K562 (cell line): ENCODE data around the gene AGBL1. TPM values are rescaled to one million over a fixed set of nuclear protein-coding genes. Genes with fewer than 3 reads are reported as not detected.

Experiments
- ATAC-seq: fragments of 200-7000 bp; cut with Tn5 transposase; 3 replicates; pipeline ENCODE4 v1.9.1; 2020; ENCODE audit warnings: moderate library complexity
- BruUV-seq: library from RNA; stranded (reverse); fragments of 400-500 nt; replicated peaks from 2 replicates; lab custom pipeline; 2021; lab: Mats Ljungman, UMichigan
- CTCF ChIA-PET: fragments of 300-600 bp; formaldehyde crosslinking; extraction: SDS; loops from one replicate; lab custom pipeline; 2021; ENCODE audit warnings: low intra/inter-chr PET ratio; lab: Yijun Ruan, JAX
- POLR2A ChIA-PET: fragments of 300-600, 350-650 bp; sonication (Branson Sonifier 250); formaldehyde crosslinking; extraction: SDS; loops from one replicate; lab custom pipeline; 2021; ENCODE audit warnings: antibody characterized with exemption, inconsistent platforms; lab: Yijun Ruan, JAX
- DNase-seq, 4 experiments: peaks; one replicate each; pipeline versions ENCODE4 v3.0.0 to v3.0.0-alpha.2; 2011 to 2018; ENCODE audit warnings: low spot score in 3 of 4, mixed read lengths in 3 of 4; ENCODE audit errors: extremely low read depth in 1 of 4
- FAIRE-seq: peaks from 2 replicates; lab custom pipeline; 2011; peaks lifted over from hg19 to GRCh38; lab: Jason Lieb, UNC
- H2AFZ ChIP-seq: 2 replicates; pipeline ENCODE4 v1.6.0; 2011; ENCODE audit warnings: low read depth, low read length, control low read depth, inconsistent platforms
- H3K27ac ChIP-seq: fragments of 200-600 bp; 3 replicates; pipeline ENCODE4 v1.8.0; 2011; ENCODE audit warnings: low read depth, mild to moderate bottlenecking, control low read depth, inconsistent platforms, low read length, moderate library complexity, mixed read lengths; ENCODE audit errors: extremely low read depth
- H3K27me3 ChIP-seq, 2 experiments: fragments of 300-600 bp in 1 of 2; 2 replicates in 1 of 2; 3 replicates in 1 of 2; pipeline versions ENCODE4 v1.6.0 to v1.8.0; 2011; ENCODE audit warnings: inconsistent platforms in 2 of 2, low read length in 2 of 2, mild to moderate bottlenecking in 1 of 2, mixed read lengths in 1 of 2, moderate library complexity in 1 of 2; ENCODE audit not compliant: control insufficient read depth in 2 of 2, insufficient read depth in 2 of 2
- H3K36me3 ChIP-seq: fragments of 300-600 bp; 3 replicates; pipeline ENCODE4 v1.8.0; 2011; ENCODE audit warnings: mild to moderate bottlenecking, low read length, inconsistent platforms; ENCODE audit not compliant: control insufficient read depth, insufficient read depth
- H3K4me1 ChIP-seq, 2 experiments: fragments of 200-600 bp in 1 of 2; replicated peaks in 1 of 2; 2 replicates in 1 of 2; 3 replicates in 1 of 2; pipeline versions ENCODE4 v1.5.1 to v1.8.0; 2011; ENCODE audit warnings: inconsistent platforms in 2 of 2, low read length in 2 of 2, mild to moderate bottlenecking in 1 of 2, mixed read lengths in 1 of 2, moderate library complexity in 1 of 2; ENCODE audit not compliant: control insufficient read depth in 2 of 2, insufficient read depth in 2 of 2
- H3K4me2 ChIP-seq: 2 replicates; pipeline ENCODE4 v1.6.1; 2011; ENCODE audit warnings: low read length, control low read depth, inconsistent platforms, mixed read lengths; ENCODE audit not compliant: insufficient read depth
- H3K4me3 ChIP-seq: fragments of 200-600 bp; sonication (generic), shearing (Covaris generic); 2 replicates; pipeline ENCODE4 v1.5.1; 2016; ENCODE audit warnings: control low read depth, inconsistent platforms
- H3K79me2 ChIP-seq: fragments of 200-600 bp; 3 replicates; pipeline ENCODE4 v1.8.0; 2011; ENCODE audit warnings: low read length, inconsistent platforms; ENCODE audit not compliant: control insufficient read depth, insufficient read depth
- H3K9ac ChIP-seq, 2 experiments: 2 replicates each; pipeline versions ENCODE4 v1.6.0 to v1.6.1; 2011; ENCODE audit warnings: low read depth in 2 of 2, low read length in 2 of 2, control low read depth in 1 of 2, inconsistent platforms in 1 of 2, mild to moderate bottlenecking in 1 of 2, mixed read lengths in 1 of 2; ENCODE audit not compliant: insufficient read depth in 1 of 2
- H3K9me1 ChIP-seq: one replicate; pipeline ENCODE4 v1.6.0; 2011; ENCODE audit warnings: inconsistent platforms, mild to moderate bottlenecking, low read length, moderate library complexity; ENCODE audit not compliant: control insufficient read depth, insufficient read depth
- H3K9me3 ChIP-seq: replicated peaks from 2 replicates; pipeline ENCODE4 v1.5.1; 2011; ENCODE audit warnings: low read depth, low read length, inconsistent platforms; ENCODE audit not compliant: control insufficient read depth, insufficient read depth
- H4K20me1 ChIP-seq: replicated peaks from 2 replicates; pipeline ENCODE4 v1.6.1; 2011; ENCODE audit warnings: low read length, inconsistent platforms, mixed read lengths; ENCODE audit not compliant: control insufficient read depth, insufficient read depth
- BCL6 ChIP-seq: fragments of 250-450 bp; sonication (Bioruptor Pico); IDR thresholded peaks from 2 replicates; pipeline ENCODE4 v1.4.0; 2020
- ELF1 ChIP-seq: fragments of 200-800 bp; sonication (Bioruptor generic); IDR thresholded peaks from 2 replicates; pipeline ENCODE4 v1.6.1; 2016; ENCODE audit warnings: missing genetic modification characterization, missing compliant biosample characterization
- HMGXB4 ChIP-seq: sonication (generic); formaldehyde crosslinking; IDR thresholded peaks from 2 replicates; pipeline ENCODE4 v1.8.1; 2023; ENCODE audit warnings: mild to moderate bottlenecking, missing genetic modification reagents
- NBN ChIP-seq: fragments of 450-650 bp; IDR thresholded peaks from 2 replicates; pipeline ENCODE4 v1.6.1; 2016; ENCODE audit warnings: low read depth, mild to moderate bottlenecking
- RAD51 ChIP-seq: fragments of 450-650 bp; IDR thresholded peaks from 2 replicates; pipeline ENCODE4 v1.7.1; 2016; ENCODE audit warnings: low read depth, mild to moderate bottlenecking, borderline replicate concordance
- RFX1 ChIP-seq: fragments of 450-650 bp; IDR thresholded peaks from 2 replicates; pipeline ENCODE4 v1.6.1; 2016; ENCODE audit warnings: mild to moderate bottlenecking, moderate library complexity
- THRAP3 ChIP-seq: fragments of 450-650 bp; IDR thresholded peaks from 2 replicates; pipeline ENCODE4 v1.6.1; 2016; ENCODE audit warnings: mild to moderate bottlenecking, inconsistent platforms, borderline replicate concordance
- U2AF2 ChIP-seq: fragments of 200-400 bp; formaldehyde crosslinking; optimal IDR thresholded peaks from 2 replicates; pipeline ENCODE3; 2017; ENCODE audit warnings: low read depth, mild to moderate bottlenecking, low read length
- ZNF449 ChIP-seq: fragments of 250-450 bp; sonication (Bioruptor Pico); IDR thresholded peaks from 2 replicates; pipeline ENCODE4 v1.8.0; 2022; ENCODE audit warnings: moderate library complexity, mild to moderate bottlenecking, inconsistent platforms
- WGBS: fragments of 100-300 bp; shearing (Covaris generic); methylation state at CpG from one replicate; pipeline ENCODE4 v1.1.6; 2016; ENCODE audit warnings: low coverage, mixed read lengths; ENCODE audit not compliant: insufficient coverage; ENCODE audit errors: missing lambda C conversion rate; 5-methylcytosine and 5-hydroxymethylcytosine counted together
- in situ Hi-C: fragments of 300-500 bp; cut with MboI; formaldehyde crosslinking; loops from 4 replicates; pipeline ENCODE4 v1.15.0; 2018; ENCODE audit warnings: inconsistent platforms, mixed read lengths
- intact Hi-C: fragments of 100-400 bp; cut with micrococcal nuclease; formaldehyde crosslinking; loops from 2 replicates; pipeline ENCODE4 v1.14.2; 2022
- polyA plus RNA-seq, 8 experiments: library from polyadenylated mRNA; depleted of rRNA in 4 of 8; stranded (reverse) in 5 of 8; unstranded in 3 of 8; fragments of >200 nt; fragmentation: Nextera tagmentation in 2 of 8; fragmentation: Illumina TruSeq in 1 of 8; extraction: Ambion mirVana in 2 of 8; extraction: Trizol in 1 of 8; gene quantifications; 2 replicates each; pipeline versions ENCODE4 v1.2.1 to v1.2.3, GENCODE V29; 2011 to 2014; ENCODE audit warnings: inconsistent platforms in 1 of 8, missing spikeins in 1 of 8
- total RNA-seq, 7 experiments: library from RNA; depleted of rRNA in 6 of 7; stranded (reverse); fragments of >200 nt in 6 of 7; fragmentation: Illumina TruSeq in 2 of 7; extraction: Trizol in 2 of 7; gene quantifications; 2 replicates each; pipeline versions ENCODE4 v1.2.1 to v1.2.3, GENCODE V29; 2011 to 2021; ENCODE audit warnings: low replicate concordance in 1 of 7
- TF ChIP-seq, protein P1 (sequence below): fragments of 250-450 bp; sonication (Bioruptor Pico); IDR thresholded peaks from 2 replicates; pipeline ENCODE4 v1.5.0; 2020; ENCODE audit warnings: mild to moderate bottlenecking
- TF ChIP-seq, protein P2 (sequence below), 2 experiments: fragments of 150-350 bp in 1 of 2; IDR thresholded peaks; 2 replicates each; pipeline ENCODE4 v1.6.1; 2012 to 2016; ENCODE audit warnings: low read depth in 2 of 2, low read length in 2 of 2, mild to moderate bottlenecking in 1 of 2, moderate library complexity in 1 of 2
- TF ChIP-seq, protein P3 (sequence below): fragments of 450-650 bp; conservative IDR thresholded peaks from 2 replicates; pipeline ENCODE4 v1.6.1; 2016; ENCODE audit warnings: missing genetic modification characterization, low read depth, mild to moderate bottlenecking, missing compliant biosample characterization, moderate library complexity

Gene AGBL1
- total and polyA plus RNA-seq, 9 of the 15 experiments (the other 6 are each of a cell fraction or from before 2014, with no cell fraction given) = not detected

GRCh38 chr15:86491118-86491517, 411.4 kb downstream of the AGBL1 start:
- DNase-seq (no peak), ATAC-seq (no peak), FAIRE-seq (no peak)
- H3K27ac ChIP-seq = no peak overlapping the region
- CTCF ChIA-PET = no interaction called here
- no TSS peak for BruUV-seq
- H3K27me3 ChIP-seq = no peaks in the 10 kb centered on the region
- no peak overlapping the region for H3K9ac ChIP-seq
- no peaks in the 10 kb centered on the region for H4K20me1 ChIP-seq
- no peak overlapping the region for H2AFZ ChIP-seq
- POLR2A ChIA-PET = no interaction called here
- H3K4me3 ChIP-seq = no peak overlapping the region
- no peaks in the 10 kb centered on the region for H3K36me3 ChIP-seq
- H3K4me2 ChIP-seq = no peak overlapping the region
- no peaks in the 10 kb centered on the region for H3K9me3 ChIP-seq
- TF ChIP-seq, protein P1, sequence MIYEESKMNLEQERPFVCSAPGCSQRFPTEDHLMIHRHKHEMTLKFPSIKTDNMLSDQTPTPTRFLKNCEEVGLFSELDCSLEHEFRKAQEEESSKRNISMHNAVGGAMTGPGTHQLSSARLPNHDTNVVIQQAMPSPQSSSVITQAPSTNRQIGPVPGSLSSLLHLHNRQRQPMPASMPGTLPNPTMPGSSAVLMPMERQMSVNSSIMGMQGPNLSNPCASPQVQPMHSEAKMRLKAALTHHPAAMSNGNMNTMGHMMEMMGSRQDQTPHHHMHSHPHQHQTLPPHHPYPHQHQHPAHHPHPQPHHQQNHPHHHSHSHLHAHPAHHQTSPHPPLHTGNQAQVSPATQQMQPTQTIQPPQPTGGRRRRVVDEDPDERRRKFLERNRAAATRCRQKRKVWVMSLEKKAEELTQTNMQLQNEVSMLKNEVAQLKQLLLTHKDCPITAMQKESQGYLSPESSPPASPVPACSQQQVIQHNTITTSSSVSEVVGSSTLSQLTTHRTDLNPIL = no peak
- TF ChIP-seq RAD51 (no peak), HMGXB4 (CRISPR knock-in tag) (no peak), ELF1 (tag) (no peak), BCL6 (CRISPR knock-in tag) (no peak), U2AF2 (no peak), NBN (no peak), ZNF449 (CRISPR knock-in tag) (no peak), THRAP3 (no peak), RFX1 (no peak)
- TF ChIP-seq, protein P2, sequence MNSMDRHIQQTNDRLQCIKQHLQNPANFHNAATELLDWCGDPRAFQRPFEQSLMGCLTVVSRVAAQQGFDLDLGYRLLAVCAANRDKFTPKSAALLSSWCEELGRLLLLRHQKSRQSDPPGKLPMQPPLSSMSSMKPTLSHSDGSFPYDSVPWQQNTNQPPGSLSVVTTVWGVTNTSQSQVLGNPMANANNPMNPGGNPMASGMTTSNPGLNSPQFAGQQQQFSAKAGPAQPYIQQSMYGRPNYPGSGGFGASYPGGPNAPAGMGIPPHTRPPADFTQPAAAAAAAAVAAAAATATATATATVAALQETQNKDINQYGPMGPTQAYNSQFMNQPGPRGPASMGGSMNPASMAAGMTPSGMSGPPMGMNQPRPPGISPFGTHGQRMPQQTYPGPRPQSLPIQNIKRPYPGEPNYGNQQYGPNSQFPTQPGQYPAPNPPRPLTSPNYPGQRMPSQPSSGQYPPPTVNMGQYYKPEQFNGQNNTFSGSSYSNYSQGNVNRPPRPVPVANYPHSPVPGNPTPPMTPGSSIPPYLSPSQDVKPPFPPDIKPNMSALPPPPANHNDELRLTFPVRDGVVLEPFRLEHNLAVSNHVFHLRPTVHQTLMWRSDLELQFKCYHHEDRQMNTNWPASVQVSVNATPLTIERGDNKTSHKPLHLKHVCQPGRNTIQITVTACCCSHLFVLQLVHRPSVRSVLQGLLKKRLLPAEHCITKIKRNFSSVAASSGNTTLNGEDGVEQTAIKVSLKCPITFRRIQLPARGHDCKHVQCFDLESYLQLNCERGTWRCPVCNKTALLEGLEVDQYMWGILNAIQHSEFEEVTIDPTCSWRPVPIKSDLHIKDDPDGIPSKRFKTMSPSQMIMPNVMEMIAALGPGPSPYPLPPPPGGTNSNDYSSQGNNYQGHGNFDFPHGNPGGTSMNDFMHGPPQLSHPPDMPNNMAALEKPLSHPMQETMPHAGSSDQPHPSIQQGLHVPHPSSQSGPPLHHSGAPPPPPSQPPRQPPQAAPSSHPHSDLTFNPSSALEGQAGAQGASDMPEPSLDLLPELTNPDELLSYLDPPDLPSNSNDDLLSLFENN (IDR thresholded peaks at IDR 0.05; ENCODE audit: low read depth in 2 of 2, low read length in 2 of 2) = no peak
- TF ChIP-seq, protein P3, sequence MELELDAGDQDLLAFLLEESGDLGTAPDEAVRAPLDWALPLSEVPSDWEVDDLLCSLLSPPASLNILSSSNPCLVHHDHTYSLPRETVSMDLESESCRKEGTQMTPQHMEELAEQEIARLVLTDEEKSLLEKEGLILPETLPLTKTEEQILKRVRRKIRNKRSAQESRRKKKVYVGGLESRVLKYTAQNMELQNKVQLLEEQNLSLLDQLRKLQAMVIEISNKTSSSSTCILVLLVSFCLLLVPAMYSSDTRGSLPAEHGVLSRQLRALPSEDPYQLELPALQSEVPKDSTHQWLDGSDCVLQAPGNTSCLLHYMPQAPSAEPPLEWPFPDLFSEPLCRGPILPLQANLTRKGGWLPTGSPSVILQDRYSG (tag) = no peak
- H3K4me1 ChIP-seq = no peaks in the 10 kb centered on the region
- 6% methylated on average over 2 of the region's 2 CpGs for WGBS
- H3K79me2 ChIP-seq = no peaks in the 10 kb centered on the region
- in situ Hi-C loops = no loop called here
- intact Hi-C loops = no loop called here
- no peaks in the 10 kb centered on the region for H3K9me1 ChIP-seq
